GM12872 (cell line): Measurements from ENCODE around the gene GNG7.

Experiments used
- TF ChIP-seq, protein P1 (sequence below): IDR thresholded peaks from 3 replicates; pipeline ENCODE4 v1.5.1; 2011; ENCODE audit warnings: low read depth, mild to moderate bottlenecking, low read length, moderate library complexity; ENCODE audit not compliant: insufficient read depth

GNG7 gene

DNA sequence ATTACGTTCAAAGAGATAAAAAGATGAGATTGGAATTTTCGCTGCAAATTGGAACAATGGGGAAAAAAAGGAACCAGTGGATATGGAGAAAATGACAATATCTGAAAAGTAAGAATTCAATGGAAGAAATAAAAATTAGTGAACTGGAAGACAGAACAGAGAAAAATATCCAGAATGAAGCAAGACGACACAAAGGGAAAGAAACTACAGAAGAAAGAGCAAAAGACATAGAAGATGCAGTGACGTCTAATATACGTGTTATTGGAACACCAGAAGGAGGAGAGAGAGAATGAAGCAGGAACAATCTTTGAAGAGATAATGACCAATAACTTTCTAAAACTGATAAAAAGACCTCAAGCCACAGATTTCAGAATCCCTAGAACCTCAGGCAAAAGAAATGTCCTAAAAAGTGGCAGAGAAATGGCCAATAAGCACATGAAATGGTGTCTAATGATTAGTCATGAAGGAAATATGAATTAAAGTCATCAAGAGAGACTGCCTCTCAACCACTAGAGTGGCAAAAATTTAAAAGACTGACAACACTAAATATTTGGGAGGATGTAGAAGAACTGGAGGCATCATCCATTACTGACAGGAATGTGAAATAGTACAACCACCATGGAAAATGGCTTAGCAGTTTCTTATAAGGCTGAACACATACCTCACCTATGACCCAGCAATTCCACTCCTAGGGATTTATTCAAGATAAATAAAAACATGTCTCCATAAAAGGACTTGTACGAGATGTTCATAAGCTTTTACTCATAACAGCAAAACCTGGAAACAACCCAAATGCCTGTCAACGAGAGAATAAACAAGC lies 170.0 kb downstream of the GNG7 start:
- TF ChIP-seq, protein P1, sequence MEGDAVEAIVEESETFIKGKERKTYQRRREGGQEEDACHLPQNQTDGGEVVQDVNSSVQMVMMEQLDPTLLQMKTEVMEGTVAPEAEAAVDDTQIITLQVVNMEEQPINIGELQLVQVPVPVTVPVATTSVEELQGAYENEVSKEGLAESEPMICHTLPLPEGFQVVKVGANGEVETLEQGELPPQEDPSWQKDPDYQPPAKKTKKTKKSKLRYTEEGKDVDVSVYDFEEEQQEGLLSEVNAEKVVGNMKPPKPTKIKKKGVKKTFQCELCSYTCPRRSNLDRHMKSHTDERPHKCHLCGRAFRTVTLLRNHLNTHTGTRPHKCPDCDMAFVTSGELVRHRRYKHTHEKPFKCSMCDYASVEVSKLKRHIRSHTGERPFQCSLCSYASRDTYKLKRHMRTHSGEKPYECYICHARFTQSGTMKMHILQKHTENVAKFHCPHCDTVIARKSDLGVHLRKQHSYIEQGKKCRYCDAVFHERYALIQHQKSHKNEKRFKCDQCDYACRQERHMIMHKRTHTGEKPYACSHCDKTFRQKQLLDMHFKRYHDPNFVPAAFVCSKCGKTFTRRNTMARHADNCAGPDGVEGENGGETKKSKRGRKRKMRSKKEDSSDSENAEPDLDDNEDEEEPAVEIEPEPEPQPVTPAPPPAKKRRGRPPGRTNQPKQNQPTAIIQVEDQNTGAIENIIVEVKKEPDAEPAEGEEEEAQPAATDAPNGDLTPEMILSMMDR, result no peak

- TF ChIP-seq, protein P1, result no peak
These were observed 173.0 kb downstream of the GNG7 start for GRCh38 chr19:2529473-2529918.

DNA sequence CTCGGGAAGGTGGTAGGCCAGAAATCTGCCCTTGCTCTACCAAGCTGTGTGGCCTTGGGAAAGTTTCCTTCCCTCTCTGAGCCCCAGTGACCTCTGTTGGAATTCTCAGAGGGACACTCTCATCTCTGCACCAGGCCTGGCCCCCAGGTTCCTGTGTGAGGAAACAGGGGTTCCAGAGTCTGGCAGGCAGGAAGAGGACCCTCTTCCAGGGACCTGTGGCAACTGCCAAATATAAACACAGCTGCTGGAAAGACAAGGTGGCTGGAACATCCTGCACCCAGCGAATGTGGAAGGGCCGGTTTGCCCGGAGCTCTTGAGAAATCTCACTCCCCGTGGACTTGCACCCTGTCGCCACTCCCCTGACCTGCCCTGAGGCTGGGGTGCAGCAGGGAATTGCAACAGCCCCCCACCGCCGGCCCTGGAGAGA lies 173.8 kb downstream of the GNG7 start:
- TF ChIP-seq, protein P1, result no peak

DNA sequence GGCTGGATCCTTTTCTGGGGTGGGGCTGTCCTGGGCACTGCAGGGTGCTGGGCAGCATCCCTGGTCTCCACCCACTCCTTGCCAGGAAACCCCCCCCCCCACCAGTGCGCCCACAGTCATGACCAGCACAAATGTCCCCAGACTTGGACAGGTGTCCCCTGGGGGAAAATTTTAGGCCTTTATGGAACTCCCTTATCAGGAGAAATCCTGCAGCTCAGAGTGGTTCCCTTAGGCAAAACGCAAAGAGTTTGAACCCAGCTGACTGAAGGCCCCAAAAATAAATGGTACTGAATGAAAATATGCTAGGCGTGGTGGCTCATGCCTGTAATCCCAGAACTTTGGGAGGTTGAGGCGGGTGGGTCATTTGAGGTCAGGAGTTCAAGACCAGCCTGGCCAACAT lies 174.8 kb downstream of the GNG7 start:
- TF ChIP-seq, protein P1, result no peak

GRCh38 chr19:2527171-2527570 lies 175.3 kb downstream of the GNG7 start:
- TF ChIP-seq, protein P1, result no peak

- TF ChIP-seq, protein P1, result no peak
These were observed 177.4 kb downstream of the GNG7 start for GRCh38 chr19:2524840-2525723.

DNA sequence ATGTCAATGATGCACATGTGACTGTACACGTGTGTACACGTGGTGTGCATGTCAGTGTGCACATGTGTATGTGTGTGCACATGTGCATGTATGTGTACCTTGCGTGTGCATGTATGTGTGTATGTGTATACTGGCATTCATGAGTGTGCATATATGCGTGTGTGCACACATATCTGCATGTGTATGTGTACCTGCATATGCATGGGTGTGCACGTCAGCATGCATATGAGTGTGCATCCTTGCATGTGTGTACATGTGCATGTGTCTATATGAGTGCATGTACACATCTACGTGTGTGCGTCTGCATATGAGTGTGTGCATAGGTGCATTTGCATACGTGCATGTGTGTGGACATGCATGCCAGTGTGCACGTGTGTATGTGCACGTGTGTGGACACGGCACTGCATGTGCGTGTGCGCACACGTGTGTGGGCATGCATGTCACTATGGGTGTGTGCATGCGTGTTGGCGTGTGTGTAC lies 178.1 kb downstream of the GNG7 start:
- TF ChIP-seq, protein P1, result no peak
